GM12801 (cell line): Measurements from ENCODE around the gene SLC12A8.

Experiments used
- TF ChIP-seq, protein P1 (sequence below): IDR thresholded peaks from one replicate; pipeline ENCODE4 v1.5.1; 2011; ENCODE audit warnings: control low read depth; ENCODE audit not compliant: insufficient read length; ENCODE audit errors: extremely low read depth

SLC12A8 gene

DNA sequence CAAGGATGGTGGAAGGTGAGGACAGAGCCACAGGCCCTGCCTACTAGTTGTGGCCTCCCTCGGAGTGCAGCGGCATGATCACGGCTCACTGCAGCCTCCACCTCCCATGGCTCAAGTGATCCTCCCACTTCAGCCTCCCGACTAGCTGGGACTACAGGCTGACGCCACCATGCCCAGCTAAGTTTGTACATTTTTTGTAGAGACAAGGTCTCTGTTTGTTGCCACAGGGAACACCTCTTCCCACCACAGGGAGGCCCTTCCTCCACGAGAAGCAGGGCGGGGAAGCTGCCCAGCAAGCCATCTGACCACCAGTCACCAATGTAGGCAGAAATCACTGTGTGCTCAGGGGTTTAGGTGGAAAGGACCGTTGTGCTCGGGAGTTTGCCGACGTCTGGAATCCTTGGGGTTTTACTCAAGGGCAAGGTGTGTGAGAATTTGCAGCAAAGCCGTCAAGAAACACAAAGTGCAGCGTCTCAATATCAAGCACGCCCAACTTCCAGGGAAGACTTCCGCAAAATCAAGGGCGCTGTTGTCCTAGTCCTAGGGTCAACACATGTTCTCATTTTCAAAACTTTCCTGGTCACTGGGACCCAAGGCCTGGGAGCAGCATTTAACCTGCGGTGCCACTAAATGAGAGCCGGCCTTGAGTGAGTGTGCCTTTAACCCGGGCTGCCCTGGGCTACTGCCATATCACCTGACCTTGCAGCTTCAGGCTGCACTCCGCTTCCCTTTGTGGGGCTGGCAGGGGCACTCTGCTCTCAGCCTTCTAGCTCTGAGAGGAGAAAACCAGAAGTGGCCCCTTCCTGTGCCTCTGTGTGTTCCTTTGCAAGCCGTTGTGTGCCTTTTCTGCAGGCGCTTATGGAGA lies 65.7 kb downstream of the SLC12A8 start:
- TF ChIP-seq, protein P1, sequence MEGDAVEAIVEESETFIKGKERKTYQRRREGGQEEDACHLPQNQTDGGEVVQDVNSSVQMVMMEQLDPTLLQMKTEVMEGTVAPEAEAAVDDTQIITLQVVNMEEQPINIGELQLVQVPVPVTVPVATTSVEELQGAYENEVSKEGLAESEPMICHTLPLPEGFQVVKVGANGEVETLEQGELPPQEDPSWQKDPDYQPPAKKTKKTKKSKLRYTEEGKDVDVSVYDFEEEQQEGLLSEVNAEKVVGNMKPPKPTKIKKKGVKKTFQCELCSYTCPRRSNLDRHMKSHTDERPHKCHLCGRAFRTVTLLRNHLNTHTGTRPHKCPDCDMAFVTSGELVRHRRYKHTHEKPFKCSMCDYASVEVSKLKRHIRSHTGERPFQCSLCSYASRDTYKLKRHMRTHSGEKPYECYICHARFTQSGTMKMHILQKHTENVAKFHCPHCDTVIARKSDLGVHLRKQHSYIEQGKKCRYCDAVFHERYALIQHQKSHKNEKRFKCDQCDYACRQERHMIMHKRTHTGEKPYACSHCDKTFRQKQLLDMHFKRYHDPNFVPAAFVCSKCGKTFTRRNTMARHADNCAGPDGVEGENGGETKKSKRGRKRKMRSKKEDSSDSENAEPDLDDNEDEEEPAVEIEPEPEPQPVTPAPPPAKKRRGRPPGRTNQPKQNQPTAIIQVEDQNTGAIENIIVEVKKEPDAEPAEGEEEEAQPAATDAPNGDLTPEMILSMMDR, result no peak

DNA sequence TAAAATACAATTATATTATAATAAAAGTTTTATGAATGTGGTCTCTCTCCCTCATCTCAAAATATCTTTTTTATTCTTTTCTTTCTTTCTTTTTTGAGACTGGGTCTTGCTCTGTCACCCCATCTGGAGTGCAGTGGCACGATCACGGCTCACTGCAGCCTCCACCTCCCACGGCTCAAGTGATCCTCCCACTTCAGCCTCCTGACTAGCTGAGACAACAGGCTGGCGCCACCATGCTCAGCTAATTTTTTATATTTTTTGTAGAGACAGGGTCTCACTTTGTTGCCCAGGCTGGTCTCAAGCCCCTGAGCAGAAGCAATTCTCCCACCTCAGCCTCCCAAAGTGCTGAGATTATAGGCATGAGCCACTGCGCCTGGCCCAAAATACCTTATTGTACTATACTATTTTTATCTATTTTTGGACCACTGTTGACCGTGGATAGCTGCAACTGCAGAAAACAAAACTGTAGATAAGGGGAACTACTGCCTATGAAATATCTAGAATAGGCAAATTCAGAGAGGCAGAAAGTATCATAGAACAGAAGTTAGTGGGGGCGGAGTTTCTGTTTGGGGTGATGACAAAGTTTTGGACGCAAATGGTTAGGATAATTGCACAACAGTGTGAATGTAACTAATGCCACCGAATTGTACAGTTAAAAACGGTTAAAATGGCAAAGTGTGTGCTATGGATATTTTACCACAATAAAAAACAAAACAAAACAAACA lies 66.6 kb downstream of the SLC12A8 start:
- TF ChIP-seq, protein P1, result no peak

DNA sequence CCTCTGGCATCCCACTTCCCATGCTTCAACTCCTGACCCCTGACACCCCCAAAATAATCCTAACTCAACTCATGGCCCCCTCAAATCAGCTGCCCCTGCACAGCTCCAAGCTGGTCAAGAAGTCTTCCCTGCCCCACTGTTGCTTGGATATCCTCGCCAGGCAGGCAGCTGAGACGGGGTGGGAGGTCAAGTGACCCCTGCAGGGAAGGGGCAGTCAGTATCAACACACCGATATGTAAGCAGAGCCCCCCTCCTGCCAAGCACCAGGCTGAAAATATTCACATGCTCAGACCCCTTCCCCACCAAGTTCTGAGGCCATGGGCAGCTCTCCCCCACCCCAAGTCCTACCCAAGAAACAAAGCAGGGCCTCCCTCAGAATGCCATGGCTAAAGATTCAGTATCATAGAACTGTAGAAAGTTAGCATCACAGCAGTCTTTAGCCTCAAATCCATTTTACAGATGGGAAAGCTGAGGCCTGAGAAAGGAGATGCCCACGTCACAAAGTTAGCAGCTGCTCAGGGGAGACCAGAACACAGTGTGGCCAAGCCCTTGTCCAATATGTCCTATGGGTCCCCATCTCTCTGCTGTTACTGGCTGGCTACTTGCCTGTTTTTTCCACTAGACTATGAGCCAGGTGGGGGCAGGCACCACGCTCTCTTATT lies 67.8 kb downstream of the SLC12A8 start:
- TF ChIP-seq, protein P1, result no peak

DNA sequence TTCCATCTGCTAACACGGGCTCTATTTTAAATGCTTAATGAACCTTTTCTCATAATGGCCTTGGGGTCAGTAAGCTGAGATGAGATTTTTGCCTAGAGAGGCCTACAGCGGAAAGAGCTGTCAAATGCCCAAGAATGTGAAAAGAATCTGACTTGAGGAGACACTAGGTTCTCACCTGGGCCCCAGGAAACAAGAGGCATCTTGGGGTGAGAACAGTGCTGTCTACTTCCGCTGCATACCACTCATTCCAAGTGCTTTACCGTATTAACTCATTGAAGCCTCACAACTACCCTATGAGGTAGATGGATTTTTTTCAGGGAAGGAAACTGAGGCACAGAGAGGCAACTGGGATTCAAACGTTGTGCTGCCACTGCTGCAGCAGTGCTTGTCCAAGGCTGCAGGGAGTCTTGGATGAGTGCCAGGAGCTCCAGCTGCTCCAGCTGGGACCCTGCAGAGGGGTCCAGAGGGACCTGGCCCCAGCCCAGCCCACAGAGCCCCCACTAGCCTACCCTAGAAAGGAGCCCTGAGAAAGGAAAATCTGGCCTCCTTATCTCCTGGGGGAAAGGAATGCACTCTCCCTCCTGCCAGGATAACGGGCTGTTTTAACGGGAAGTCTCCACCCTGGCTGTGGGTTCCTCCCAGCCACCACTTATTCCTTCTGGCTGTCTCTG lies 68.4 kb downstream of the SLC12A8 start:
- TF ChIP-seq, protein P1, result no peak

DNA sequence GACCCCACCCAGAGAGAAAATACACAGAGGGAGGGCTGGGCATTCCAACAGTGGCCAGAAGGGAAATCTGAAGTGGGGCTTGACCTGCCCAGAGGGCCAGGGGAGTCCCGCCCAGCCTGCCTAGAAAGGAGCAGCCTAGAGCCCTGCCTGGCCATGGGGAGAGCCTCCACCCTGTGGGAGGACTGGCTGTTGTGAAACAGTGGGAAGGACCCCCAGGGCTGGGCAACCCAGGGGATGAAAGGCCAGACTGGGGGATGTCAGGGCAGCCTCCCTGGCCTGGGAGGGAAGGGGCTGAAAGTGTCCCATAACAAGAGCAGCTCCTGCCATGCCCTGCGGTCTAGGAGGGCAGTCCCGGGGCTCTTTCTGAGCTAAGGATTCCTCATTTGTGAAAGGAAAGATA lies 69.0 kb downstream of the SLC12A8 start:
- TF ChIP-seq, protein P1, result no peak

DNA sequence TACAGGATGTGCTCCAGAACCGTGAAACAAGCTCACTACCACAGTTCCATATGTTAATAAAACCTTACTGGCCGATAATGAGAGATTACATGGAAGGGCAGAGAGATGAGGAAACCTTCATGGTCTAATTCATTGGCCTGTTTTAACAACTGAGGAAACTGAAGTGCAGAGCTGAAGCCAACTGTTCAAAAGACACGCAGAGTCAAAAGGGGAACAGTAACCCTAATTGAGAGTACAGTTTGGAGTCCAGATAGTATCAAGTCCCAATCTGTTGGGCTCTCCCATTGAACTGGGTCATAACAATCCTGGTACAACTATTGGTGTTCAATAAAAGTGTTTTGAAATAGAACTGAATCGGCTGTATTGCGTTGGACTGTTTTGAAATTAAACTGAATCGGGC lies 69.6 kb downstream of the SLC12A8 start:
- TF ChIP-seq, protein P1, result no peak

DNA sequence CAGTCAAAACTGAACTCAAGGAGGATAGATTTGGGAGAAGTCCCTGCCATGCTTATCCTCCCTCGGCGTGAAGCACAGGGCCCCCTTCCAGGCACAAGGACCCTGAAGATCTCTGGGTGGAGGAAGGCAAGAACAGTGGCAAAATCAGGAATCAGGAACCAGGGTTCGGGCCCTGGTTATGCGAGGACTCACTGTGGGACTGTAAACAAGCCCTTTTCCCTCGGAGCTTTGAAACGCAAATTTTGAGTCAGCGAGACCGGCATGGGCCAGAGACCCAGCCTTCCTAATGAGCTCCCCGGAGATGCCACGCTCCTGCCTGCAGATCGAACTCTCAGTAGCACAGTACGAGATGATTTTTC lies 70.1 kb downstream of the SLC12A8 start:
- TF ChIP-seq, protein P1, result no peak
